ENCODE measurements around the gene MAMDC2.

Gene MAMDC2

GRCh38 chr9:70020217-70020616, 23.4 kb upstream of the MAMDC2 start:
- TF ChIP-seq FOXP2 (optimal IDR thresholded peaks at IDR 0.05; ENCODE audit: borderline replicate concordance, extremely low read depth, extremely low read length, insufficient read depth) (no peak), SIN3A (IDR thresholded peaks at IDR 0.05; ENCODE audit: borderline replicate concordance, insufficient read depth, low read length) (no peak), TAF1 (IDR thresholded peaks at IDR 0.05; ENCODE audit: borderline replicate concordance, insufficient read depth, low read length) (no peak), POLR2AphosphoS5 (IDR thresholded peaks at IDR 0.05; ENCODE audit: low read depth, low read length) (no peak), REST (IDR thresholded peaks at IDR 0.05; ENCODE audit: insufficient read depth in 1 of 2, low read depth in 2 of 2, low read length in 2 of 2) (no peak)

GRCh38 chr9:70020991-70021571, 22.6 kb upstream of the MAMDC2 start:
- TF ChIP-seq REST (IDR thresholded peaks at IDR 0.05; ENCODE audit: insufficient read depth in 1 of 2, low read depth in 2 of 2, low read length in 2 of 2), result no peak
- TF ChIP-seq FOXP2 (optimal IDR thresholded peaks at IDR 0.05; ENCODE audit: borderline replicate concordance, extremely low read depth, extremely low read length, insufficient read depth), result no peak
- no peak for TF ChIP-seq TAF1 (IDR thresholded peaks at IDR 0.05; ENCODE audit: borderline replicate concordance, insufficient read depth, low read length)
- TF ChIP-seq POLR2AphosphoS5 (IDR thresholded peaks at IDR 0.05; ENCODE audit: low read depth, low read length), result no peak
- TF ChIP-seq SIN3A (IDR thresholded peaks at IDR 0.05; ENCODE audit: borderline replicate concordance, insufficient read depth, low read length), result no peak

GRCh38 chr9:70028287-70028686, 15.4 kb upstream of the MAMDC2 start:
- TF ChIP-seq SIN3A (IDR thresholded peaks at IDR 0.05; ENCODE audit: borderline replicate concordance, insufficient read depth, low read length) (no peak), FOXP2 (optimal IDR thresholded peaks at IDR 0.05; ENCODE audit: borderline replicate concordance, extremely low read depth, extremely low read length, insufficient read depth) (no peak), TAF1 (IDR thresholded peaks at IDR 0.05; ENCODE audit: borderline replicate concordance, insufficient read depth, low read length) (no peak), POLR2AphosphoS5 (IDR thresholded peaks at IDR 0.05; ENCODE audit: low read depth, low read length) (no peak), REST (IDR thresholded peaks at IDR 0.05; ENCODE audit: insufficient read depth in 1 of 2, low read depth in 2 of 2, low read length in 2 of 2) (no peak)

GRCh38 chr9:70030156-70030555, 13.5 kb upstream of the MAMDC2 start:
- TF ChIP-seq SIN3A (IDR thresholded peaks at IDR 0.05; ENCODE audit: borderline replicate concordance, insufficient read depth, low read length) (no peak), TAF1 (IDR thresholded peaks at IDR 0.05; ENCODE audit: borderline replicate concordance, insufficient read depth, low read length) (no peak), REST (IDR thresholded peaks at IDR 0.05; ENCODE audit: insufficient read depth in 1 of 2, low read depth in 2 of 2, low read length in 2 of 2) (no peak), POLR2AphosphoS5 (IDR thresholded peaks at IDR 0.05; ENCODE audit: low read depth, low read length) (no peak), FOXP2 (optimal IDR thresholded peaks at IDR 0.05; ENCODE audit: borderline replicate concordance, extremely low read depth, extremely low read length, insufficient read depth) (no peak)

Data from PFSK-1 (cell line).